GM23248 (cell line): ENCODE measurements around the gene CHRNE. TPM values are rescaled to one million over a fixed set of nuclear protein-coding genes. Genes with fewer than 3 reads are reported as not detected.
A peak's percentile ranks its signal among the peaks of the same experiment; 100 is the strongest.

Source experiments
- DNase-seq: peaks from one replicate; pipeline ENCODE4 v3.0.0-alpha.2; 2015
- H2AFZ ChIP-seq: fragments of 200-600 bp; sonication (generic); 2 replicates; pipeline ENCODE4 v1.6.1; 2016; ENCODE audit warnings: antibody characterized with exemption
- H3F3A ChIP-seq: fragments of 200-600 bp; sonication (generic); 2 replicates; pipeline ENCODE4 v1.6.1; 2016; ENCODE audit warnings: mild to moderate bottlenecking, antibody characterized with exemption, mixed run types; ENCODE audit not compliant: insufficient read depth
- H3K27ac ChIP-seq: fragments of 200-600 bp; sonication (generic); 2 replicates; pipeline ENCODE4 v1.5.1; 2016; ENCODE audit warnings: mild to moderate bottlenecking
- H3K27me3 ChIP-seq: fragments of 200-600 bp; sonication (generic); replicated peaks from 2 replicates; pipeline ENCODE4 v1.6.1; 2016; ENCODE audit warnings: mild to moderate bottlenecking; ENCODE audit not compliant: insufficient read depth
- H3K36me3 ChIP-seq: fragments of 200-600 bp; sonication (generic); 2 replicates; pipeline ENCODE4 v1.6.1; 2016; ENCODE audit warnings: low read depth, mild to moderate bottlenecking
- H3K4me1 ChIP-seq: fragments of 200-600 bp; sonication (generic); 2 replicates; pipeline ENCODE4 v1.6.1; 2016; ENCODE audit warnings: mild to moderate bottlenecking; ENCODE audit not compliant: insufficient read depth
- H3K4me2 ChIP-seq: fragments of 200-600 bp; sonication (generic); one replicate; pipeline ENCODE4 v1.6.1; 2016; ENCODE audit warnings: mild to moderate bottlenecking; ENCODE audit not compliant: unreplicated experiment
- H3K4me3 ChIP-seq: fragments of 200-600 bp; sonication (generic); 2 replicates; pipeline ENCODE4 v1.5.1; 2016; ENCODE audit warnings: mild to moderate bottlenecking
- H3K79me2 ChIP-seq: fragments of 200-600 bp; sonication (generic); 2 replicates; pipeline ENCODE4 v1.6.1; 2016; ENCODE audit warnings: mild to moderate bottlenecking; ENCODE audit not compliant: insufficient read depth
- H3K9ac ChIP-seq: fragments of 200-600 bp; sonication (generic); 2 replicates; pipeline ENCODE4 v1.6.1; 2016; ENCODE audit warnings: mild to moderate bottlenecking
- H3K9me2 ChIP-seq: fragments of 200-600 bp; sonication (generic); 2 replicates; pipeline ENCODE4 v1.6.1; 2016; ENCODE audit warnings: mixed run types, mild to moderate bottlenecking, moderate library complexity; ENCODE audit not compliant: insufficient read depth
- H3K9me3 ChIP-seq: fragments of 200-600 bp; sonication (generic); one replicate; pipeline ENCODE4 v1.6.1; 2017; ENCODE audit warnings: low read depth
- H4K20me1 ChIP-seq: fragments of 200-600 bp; sonication (generic); 2 replicates; pipeline ENCODE4 v1.6.0; 2016; ENCODE audit not compliant: insufficient read depth
- EZH2 ChIP-seq: fragments of 200-600 bp; sonication (generic); IDR thresholded peaks from 2 replicates; pipeline ENCODE4 v1.6.1; 2018; ENCODE audit warnings: antibody characterized with exemption, mild to moderate bottlenecking; ENCODE audit not compliant: insufficient read depth, poor library complexity, severe bottlenecking
- EZH2phosphoT487 ChIP-seq: fragments of 200-600 bp; sonication (generic); IDR thresholded peaks from 2 replicates; pipeline ENCODE4 v1.6.1; 2018; ENCODE audit warnings: antibody characterized with exemption, moderate library complexity, mild to moderate bottlenecking, low read depth; ENCODE audit not compliant: insufficient read depth
- WGBS, 2 experiments: methylation state at CpG; one replicate each; pipeline ENCODE4 v1.1.6; 2015 to 2017; ENCODE audit warnings: low lambda C conversion rate in 2 of 2, low coverage in 1 of 2; ENCODE audit errors: missing lambda C conversion rate in 2 of 2; 5-methylcytosine and 5-hydroxymethylcytosine counted together
- in situ Hi-C: fragments of 300-500 bp; cut with MboI; formaldehyde crosslinking; loops from 2 replicates; pipeline ENCODE4 v1.15.0; 2020
- polyA plus RNA-seq: library from polyadenylated mRNA; unstranded; fragments of >200 nt; fragmentation: Nextera tagmentation; extraction: Ambion mirVana; gene quantifications from 2 replicates; pipeline ENCODE4 v1.2.1, GENCODE V29; 2016
- total RNA-seq: library from RNA; depleted of rRNA; stranded (reverse); fragments of >200 nt; shearing (Covaris generic); gene quantifications from 2 replicates; pipeline ENCODE4 v1.2.3, GENCODE V29; 2014

Gene CHRNE
- total and polyA plus RNA-seq, 2 experiments from 2014 or later = 0.84 to 0.86 TPM

DNA sequence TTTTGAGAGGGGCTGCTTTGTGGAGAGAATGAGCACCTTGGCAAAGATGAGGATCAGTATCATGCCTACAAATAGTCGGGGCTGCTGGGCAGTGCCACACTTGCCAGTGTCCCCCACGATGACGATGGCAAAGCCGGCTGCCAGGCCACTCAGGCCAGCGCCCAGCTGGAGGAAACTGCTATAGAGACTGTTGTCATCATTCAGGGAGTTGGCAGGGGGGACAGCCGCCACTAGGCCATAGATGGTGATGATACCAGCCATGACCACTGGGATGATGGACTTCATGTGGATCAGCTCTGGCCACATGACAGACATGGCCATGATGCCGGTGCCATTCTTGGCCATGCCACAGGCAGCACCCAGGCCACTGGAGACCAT lies 46.0 kb downstream of the CHRNE start:
- Histone ChIP-seq H3K9me3 (no peaks in the 10 kb centered on the region), H3K4me3 (no peak overlapping the region), H4K20me1 (no peaks in the 10 kb centered on the region), H3K9ac (no peak overlapping the region), H3K4me1 (peaks cover 26% of the 10 kb centered on the region), H3K9me2 (no peaks in the 10 kb centered on the region), H3K36me3 (no peaks in the 10 kb centered on the region), H3K79me2 (peaks cover 69% of the 10 kb centered on the region), H3K27me3 (no peaks in the 10 kb centered on the region), H3K4me2 (no peak overlapping the region), H3F3A (peaks cover 5% of the 10 kb centered on the region), H3K27ac (no peak overlapping the region), H2AFZ (no peak overlapping the region)
- DNase-seq = no peak
- in situ Hi-C loops = no loop called here
- 98 to 99% methylated on average over 7 of the region's 7 CpGs for WGBS, 2 experiments
- TF ChIP-seq EZH2phosphoT487 (no peak), EZH2 (no peak)

DNA sequence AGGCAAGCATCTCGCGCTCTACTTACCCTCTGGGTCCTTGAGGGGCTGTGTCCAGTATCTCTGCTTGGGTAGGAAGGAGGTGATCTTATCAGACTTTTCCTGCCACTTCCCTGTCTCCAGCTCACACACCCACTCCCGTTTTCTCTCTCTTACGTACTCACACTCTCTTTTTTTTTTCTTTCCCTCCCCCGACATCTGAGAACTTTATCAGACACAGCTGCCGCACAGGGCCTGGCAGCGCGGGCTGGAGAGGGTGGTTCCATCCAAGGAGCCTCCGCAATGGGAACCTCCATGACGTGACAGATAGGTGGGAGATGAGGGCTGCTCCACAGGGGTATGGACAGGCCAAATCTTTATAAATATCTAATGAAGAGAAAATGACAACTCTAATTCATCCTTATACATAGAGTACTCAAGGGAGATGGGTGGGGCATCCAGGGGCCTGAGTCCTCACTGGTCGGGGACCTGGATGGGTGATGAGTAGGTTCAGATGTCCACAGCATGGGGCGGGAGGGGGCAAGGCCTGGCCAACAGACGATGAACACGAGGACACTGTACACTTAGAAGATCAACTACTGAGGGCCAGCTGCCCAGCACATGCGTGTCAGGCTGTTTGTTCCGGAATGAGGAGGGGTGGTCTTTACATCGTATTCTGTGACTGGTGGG lies 46.5 kb downstream of the CHRNE start:
- no peaks in the 10 kb centered on the region for H3K27me3 ChIP-seq
- peaks cover 67% of the 10 kb centered on the region for H3K79me2 ChIP-seq
- peaks cover 11% of the 10 kb centered on the region for H3F3A ChIP-seq
- peaks cover 31% of the 10 kb centered on the region for H3K4me1 ChIP-seq
- no peak overlapping the region for H3K4me2 ChIP-seq
- no peak overlapping the region for H2AFZ ChIP-seq
- 63% methylated on average over 17 of the region's 17 CpGs for WGBS, 2 experiments
- in situ Hi-C loops = no loop called here
- no peak overlapping the region for H3K9ac ChIP-seq
- no peaks in the 10 kb centered on the region for H3K36me3 ChIP-seq
- no peaks in the 10 kb centered on the region for H3K9me3 ChIP-seq
- 0 out of 2 replicates have a peak, but pooled peaks cover 2% of the 10 kb centered on the region for H4K20me1 ChIP-seq
- no peak overlapping the region for H3K27ac ChIP-seq
- TF ChIP-seq EZH2phosphoT487 = no peak
- no peak for TF ChIP-seq EZH2
- H3K4me3 ChIP-seq = no peak overlapping the region
- H3K9me2 ChIP-seq = no peaks in the 10 kb centered on the region
- DNase-seq = no peak

DNA sequence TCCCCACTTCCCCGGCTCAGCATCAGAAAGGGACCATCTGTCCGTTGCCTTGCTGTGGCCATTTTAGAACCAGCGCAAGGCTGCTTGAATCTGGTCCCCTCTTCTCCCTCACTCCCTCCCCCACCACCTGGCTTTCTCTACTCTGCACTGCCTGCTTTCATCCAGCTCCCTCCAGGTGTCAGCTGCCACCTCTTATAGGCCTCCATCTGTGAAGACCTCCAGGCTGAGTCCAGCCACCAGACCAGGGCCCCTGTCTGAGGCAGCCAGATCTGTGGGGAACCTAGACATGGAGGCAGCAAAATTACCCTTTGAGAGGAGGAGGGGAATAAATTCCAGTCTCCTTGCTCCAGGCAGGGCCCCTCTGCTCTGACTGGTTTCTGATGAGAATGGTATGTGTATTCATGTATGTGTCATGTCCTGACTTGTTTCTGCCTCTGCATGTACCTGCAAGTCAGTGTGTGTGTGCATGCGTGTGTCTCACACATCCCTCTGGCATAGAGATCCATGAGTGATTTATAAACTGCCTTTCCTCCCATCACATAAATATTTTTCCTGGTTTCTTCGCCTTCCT lies 48.7 kb downstream of the CHRNE start:
- no peak overlapping the region for H3K4me2 ChIP-seq
- no peaks in the 10 kb centered on the region for H3K27me3 ChIP-seq
- H3K79me2 ChIP-seq = peaks cover 68% of the 10 kb centered on the region
- TF ChIP-seq EZH2phosphoT487 = no peak
- TF ChIP-seq EZH2 = no peak
- no peaks in the 10 kb centered on the region for H3K9me3 ChIP-seq
- H3K36me3 ChIP-seq = no peaks in the 10 kb centered on the region
- peaks cover 42% of the 10 kb centered on the region for H3K4me1 ChIP-seq
- H3K9me2 ChIP-seq = no peaks in the 10 kb centered on the region
- H2AFZ ChIP-seq = no peak overlapping the region
- in situ Hi-C loops = no loop called here
- H4K20me1 ChIP-seq = 0 out of 2 replicates have a peak, but pooled peaks cover 2% of the 10 kb centered on the region
- H3K9ac ChIP-seq = no peak overlapping the region
- DNase-seq = peak; percentile 34
- H3F3A ChIP-seq = peaks cover 25% of the 10 kb centered on the region
- H3K4me3 ChIP-seq = no peak overlapping the region
- H3K27ac ChIP-seq = no peak overlapping the region
- WGBS, 2 experiments = 96 to 98% methylated on average over 5 of the region's 5 CpGs

DNA sequence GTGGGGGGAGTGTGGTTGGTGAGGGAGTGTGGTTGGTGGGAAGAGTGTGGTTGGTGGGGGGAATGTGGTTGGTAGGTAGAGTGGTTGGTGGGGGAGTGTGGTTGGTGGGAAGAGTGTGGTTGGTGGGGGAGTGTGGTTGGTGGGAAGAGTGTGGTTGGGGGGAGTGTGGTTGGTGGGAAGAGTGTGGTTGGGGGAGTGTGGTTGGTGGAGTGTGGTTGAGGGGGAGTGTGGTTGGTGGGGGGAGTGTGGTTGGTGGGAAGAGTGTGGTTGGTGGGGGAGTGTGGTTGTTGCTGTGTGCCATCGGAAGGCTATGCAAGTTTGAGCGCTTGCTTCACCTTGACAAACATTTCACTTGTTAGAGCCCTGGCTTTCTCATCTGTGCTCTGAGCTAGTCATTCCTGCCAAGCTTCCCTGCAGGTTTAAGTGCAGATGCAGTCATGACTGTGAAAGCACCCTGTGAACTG lies 49.7 kb downstream of the CHRNE start:
- Histone ChIP-seq H4K20me1 (0 out of 2 replicates have a peak, but pooled peaks cover 2% of the 10 kb centered on the region), H3K4me1 (peaks cover 39% of the 10 kb centered on the region), H3F3A (peaks cover 25% of the 10 kb centered on the region), H3K36me3 (no peaks in the 10 kb centered on the region), H2AFZ (no peak overlapping the region), H3K4me3 (no peak overlapping the region), H3K79me2 (peaks cover 75% of the 10 kb centered on the region), H3K4me2 (no peak overlapping the region), H3K9ac (no peak overlapping the region), H3K9me2 (no peaks in the 10 kb centered on the region), H3K27me3 (no peaks in the 10 kb centered on the region), H3K9me3 (no peaks in the 10 kb centered on the region), H3K27ac (no peak overlapping the region)
- DNase-seq = no peak
- WGBS, 2 experiments = 100% methylated on average over 2 of the region's 2 CpGs
- TF ChIP-seq EZH2phosphoT487 (no peak), EZH2 (no peak)
- in situ Hi-C loops = no loop called here
